ENCODE data around the gene SELENOK. TPM values are rescaled to one million over a fixed set of nuclear protein-coding genes. Genes with fewer than 3 reads are reported as not detected.

SELENOK gene
- total and polyA plus RNA-seq, 12 donors: 90.9 to 243 (median 103) TPM

GRCh38 chr3:53842436-53843194, 49.0 kb downstream of the SELENOK start:
- Histone ChIP-seq H3K36me3 (no peaks in the 10 kb centered on the region), H3K4me1 (peaks cover 0 to 18% (median 9%) of the 10 kb centered on the region in 9 donors), H3K27me3 (peaks cover 0 to 40% (median 20%) of the 10 kb centered on the region in 7 donors), H3K4me3 (no peak overlapping the region), H3K9me3 (no peaks in the 10 kb centered on the region), H3K27ac (no peak overlapping the region)
- peak in 6 of 8 donors; percentile 5 to 44 (median 32) for ATAC-seq
- peak in 2 of 9 donors; percentile 19 to 28 for TF ChIP-seq CTCF (IDR thresholded peaks at IDR 0.05)
- WGBS, 2 donors: 39 to 50% methylated on average over 12 of the region's 12 CpGs
- DNase-seq: peak in 1 of 2 donors; percentile 38
- intact Hi-C loops (cut with DNase I): no loop called here

GRCh38 chr3:53841296-53841695, 50.4 kb downstream of the SELENOK start:
- 79 to 91% methylated on average over 5 of the region's 5 CpGs for WGBS, 2 donors
- ATAC-seq (no peak), DNase-seq (no peak)
- Histone ChIP-seq H3K4me3 (no peak overlapping the region), H3K27me3 (peaks cover 0 to 26% (median 7%) of the 10 kb centered on the region in 7 donors), H3K4me1 (peaks cover 0 to 12% (median 3%) of the 10 kb centered on the region in 9 donors), H3K36me3 (no peaks in the 10 kb centered on the region), H3K9me3 (no peaks in the 10 kb centered on the region), H3K27ac (no peak overlapping the region)
- intact Hi-C loops (cut with DNase I): no loop called here
- no peak for TF ChIP-seq CTCF (IDR thresholded peaks at IDR 0.05)

GRCh38 chr3:53837331-53837730, 54.3 kb downstream of the SELENOK start:
- ATAC-seq: no peak
- no peak for TF ChIP-seq CTCF (IDR thresholded peaks at IDR 0.05)
- DNase-seq: no peak
- Histone ChIP-seq H3K4me1 (no peaks in the 10 kb centered on the region), H3K9me3 (no peaks in the 10 kb centered on the region), H3K36me3 (no peaks in the 10 kb centered on the region), H3K27ac (no peak overlapping the region), H3K27me3 (no peaks in the 10 kb centered on the region), H3K4me3 (no peak overlapping the region)
- WGBS, 2 donors: 83 to 90% methylated on average over 10 of the region's 10 CpGs
- intact Hi-C loops (cut with DNase I): no loop called here

GRCh38 chr3:53836084-53836872, 55.4 kb downstream of the SELENOK start:
- intact Hi-C loops (cut with DNase I): no loop called here
- DNase-seq: no peak
- no peaks in the 10 kb centered on the region for H3K27me3 ChIP-seq
- no peak overlapping the region for H3K27ac ChIP-seq
- H3K4me3 ChIP-seq: no peak overlapping the region
- WGBS, 2 donors: 95 to 96% methylated on average over 9 of the region's 9 CpGs
- no peaks in the 10 kb centered on the region for H3K36me3 ChIP-seq
- no peak for ATAC-seq
- no peaks in the 10 kb centered on the region for H3K4me1 ChIP-seq
- H3K9me3 ChIP-seq: no peaks in the 10 kb centered on the region
- TF ChIP-seq CTCF (IDR thresholded peaks at IDR 0.05): no peak

Measured in heart right ventricle (tissue), 16 donors.